GM19099 (cell line): ENCODE results near the gene RPS21.

Experiments used
- POLR2A ChIP-seq: IDR thresholded peaks from 3 replicates; pipeline ENCODE4 v1.6.1; 2011; ENCODE audit warnings: low read depth; ENCODE audit not compliant: insufficient read length; ENCODE audit errors: extremely low read depth

The RPS21 gene

GRCh38 chr20:62376112-62377063, 10.5 kb upstream of the RPS21 start:
- no peak for TF ChIP-seq POLR2A

GRCh38 chr20:62377064-62377461, 9.8 kb upstream of the RPS21 start:
- no peak for TF ChIP-seq POLR2A

- TF ChIP-seq POLR2A = no peak
These were observed 9.2 kb upstream of the RPS21 start for GRCh38 chr20:62377615-62378178.

GRCh38 chr20:62378215-62378614, 8.7 kb upstream of the RPS21 start:
- no peak for TF ChIP-seq POLR2A

- TF ChIP-seq POLR2A = no peak
These were observed 5.6 kb upstream of the RPS21 start for GRCh38 chr20:62381202-62381797.

- TF ChIP-seq POLR2A = no peak
These were observed 5.1 kb upstream of the RPS21 start for GRCh38 chr20:62381842-62382241.

GRCh38 chr20:62382306-62383198, 4.4 kb upstream of the RPS21 start:
- TF ChIP-seq POLR2A = no peak

GRCh38 chr20:62387219-62387913, 463 bp downstream of the RPS21 start:
- no peak for TF ChIP-seq POLR2A

- no peak for TF ChIP-seq POLR2A
These were observed 1.2 kb downstream of the RPS21 start for GRCh38 chr20:62387933-62388635.

- no peak for TF ChIP-seq POLR2A
These were observed 2.1 kb downstream of the RPS21 start for GRCh38 chr20:62388839-62389600.

- peak; percentile 3 for TF ChIP-seq POLR2A
These were observed 2.7 kb downstream of the RPS21 start for GRCh38 chr20:62389601-62390087.

GRCh38 chr20:62390317-62391164, 3.6 kb downstream of the RPS21 start:
- TF ChIP-seq POLR2A = no peak
